Tibial artery (tissue), 4 donors: ENCODE measurements around the gene HABP2.
A peak's percentile ranks its signal among the peaks of the same experiment; 100 is the strongest.

Source experiments
- DNase-seq, 2 donors: peaks; one replicate each; pipeline ENCODE4 v3.0.0-alpha.2; 2019
- H3K27ac ChIP-seq, 2 donors: fragments of 200-600 bp; sonication (generic) in 1 of 2; 1 replicate in 1 of 2; 2 replicates in 1 of 2; pipeline ENCODE4 v1.5.1; 2018 to 2019; ENCODE audit warnings: mild to moderate bottlenecking in 1 of 2
- H3K27me3 ChIP-seq, 2 donors: fragments of 200-600 bp; sonication (generic) in 1 of 2; one replicate each; pipeline versions ENCODE4 v1.5.1 to v1.6.0; 2016 to 2019
- H3K36me3 ChIP-seq, 3 donors: fragments of 200-600 bp; sonication (generic) in 2 of 3; one replicate each; pipeline ENCODE4 v1.5.1; 2016 to 2019; ENCODE audit warnings: mild to moderate bottlenecking in 2 of 3
- H3K4me1 ChIP-seq, 4 donors: fragments of 200-600 bp; sonication (generic) in 2 of 4; 1 replicate in 3 of 4; 2 replicates in 1 of 4; pipeline ENCODE4 v1.5.1; 2016 to 2019
- H3K4me3 ChIP-seq, 2 donors: fragments of 200-600 bp; sonication (generic) in 1 of 2; 1 replicate in 1 of 2; 2 replicates in 1 of 2; pipeline ENCODE4 v1.5.1; 2018 to 2019; ENCODE audit warnings: mild to moderate bottlenecking in 2 of 2
- H3K9me3 ChIP-seq, 3 donors: fragments of 200-600 bp; sonication (generic) in 1 of 3; one replicate each; pipeline ENCODE4 v1.5.1; 2016 to 2019
- CTCF ChIP-seq, 2 experiments: fragments of 200-600 bp in 1 of 2; fragments of 450-650 bp in 1 of 2; IDR thresholded peaks; one replicate each; pipeline ENCODE4 v1.5.1; 2017 to 2019; ENCODE audit warnings: antibody characterized with exemption in 2 of 2, mild to moderate bottlenecking in 1 of 2, moderate library complexity in 1 of 2
- intact Hi-C: fragments of 100-400 bp; cut with DNase I; formaldehyde crosslinking; loops from one replicate; pipeline ENCODE4 v1.15.0; 2023; ENCODE audit warnings: low total_unique reads

HABP2 gene

GRCh38 chr10:113555751-113556150, 2.9 kb downstream of the HABP2 start:
- no peak for DNase-seq
- peaks cover 0 to 7% (median 0%) of the 10 kb centered on the region in 4 donors for H3K4me1 ChIP-seq
- peaks cover 0 to 9% of the 10 kb centered on the region in 2 donors for H3K27me3 ChIP-seq
- no peaks in the 10 kb centered on the region for H3K9me3 ChIP-seq
- no peaks in the 10 kb centered on the region for H3K36me3 ChIP-seq
- no peak overlapping the region for H3K4me3 ChIP-seq
- intact Hi-C loops: no loop called here
- no peak overlapping the region for H3K27ac ChIP-seq
- TF ChIP-seq CTCF (IDR thresholded peaks at IDR 0.05): no peak

- Histone ChIP-seq H3K4me3 (no peak overlapping the region), H3K27ac (no peak overlapping the region), H3K4me1 (peaks cover 0 to 7% (median 0%) of the 10 kb centered on the region in 4 donors), H3K9me3 (no peaks in the 10 kb centered on the region), H3K27me3 (peaks cover 0 to 9% of the 10 kb centered on the region in 2 donors), H3K36me3 (no peaks in the 10 kb centered on the region)
- TF ChIP-seq CTCF (IDR thresholded peaks at IDR 0.05): no peak
- intact Hi-C loops: no loop called here
- no peak for DNase-seq
Measured at GRCh38 chr10:113557424-113557862, 4.6 kb downstream of the HABP2 start.

GRCh38 chr10:113557903-113558321, 5.1 kb downstream of the HABP2 start:
- intact Hi-C loops: no loop called here
- Histone ChIP-seq H3K9me3 (no peaks in the 10 kb centered on the region), H3K27me3 (peaks cover 0 to 9% of the 10 kb centered on the region in 2 donors), H3K4me3 (peak overlapping the region in 1 of 2 donors; percentile 12), H3K4me1 (peaks cover 0 to 7% (median under 1%) of the 10 kb centered on the region in 4 donors), H3K36me3 (no peaks in the 10 kb centered on the region), H3K27ac (no peak overlapping the region)
- no peak for TF ChIP-seq CTCF (IDR thresholded peaks at IDR 0.05)
- DNase-seq: no peak

- no peak for DNase-seq
- Histone ChIP-seq H3K36me3 (no peaks in the 10 kb centered on the region), H3K9me3 (no peaks in the 10 kb centered on the region), H3K4me3 (no peak overlapping the region), H3K27ac (no peak overlapping the region), H3K27me3 (peaks cover 0 to 4% of the 10 kb centered on the region in 2 donors), H3K4me1 (peaks cover 0 to 7% (median 2%) of the 10 kb centered on the region in 4 donors)
- TF ChIP-seq CTCF (IDR thresholded peaks at IDR 0.05): no peak
- intact Hi-C loops: no loop called here
Measured at GRCh38 chr10:113560071-113560470, 7.2 kb downstream of the HABP2 start.

GRCh38 chr10:113561214-113561613, 8.4 kb downstream of the HABP2 start:
- intact Hi-C loops: no loop called here

More at GRCh38 chr10:113561214-113561613, 8.4 kb downstream of the HABP2 start:
- no peaks in the 10 kb centered on the region for H3K9me3 ChIP-seq
- H3K4me3 ChIP-seq: no peak overlapping the region
- no peak overlapping the region for H3K27ac ChIP-seq
- no peaks in the 10 kb centered on the region for H3K36me3 ChIP-seq
- peaks cover 0 to 7% (median 2%) of the 10 kb centered on the region in 4 donors for H3K4me1 ChIP-seq
- H3K27me3 ChIP-seq: no peaks in the 10 kb centered on the region
- no peak for TF ChIP-seq CTCF (IDR thresholded peaks at IDR 0.05)
- no peak for DNase-seq
